Left lung (tissue), 10 donors: ENCODE data around the gene FRMD1. TPM values are rescaled to one million over a fixed set of nuclear protein-coding genes. Genes with fewer than 3 reads are reported as not detected.

Experiments used
- ATAC-seq: fragments of 200-7000 bp; cut with Tn5 transposase; one replicate; pipeline ENCODE4 v1.9.1; 2020; ENCODE audit warnings: moderate library complexity
- DNase-seq, 4 donors: peaks; one replicate each; pipeline ENCODE4 v3.0.0-alpha.2; 2013 to 2020
- H3K27ac ChIP-seq, 2 donors: fragments of 200-600 bp; sonication (generic) in 1 of 2; one replicate each; pipeline versions ENCODE4 v1.5.0 to v1.8.0; 2020 to 2021
- H3K27me3 ChIP-seq, 2 donors: fragments of 200-600 bp; sonication (generic) in 1 of 2; one replicate each; pipeline versions ENCODE4 v1.5.0 to v1.8.0; 2020 to 2021
- H3K36me3 ChIP-seq, 2 donors: fragments of 200-600 bp; sonication (generic) in 1 of 2; one replicate each; pipeline versions ENCODE4 v1.5.0 to v1.8.0; 2020 to 2021
- H3K4me1 ChIP-seq, 2 donors: fragments of 200-600 bp; one replicate each; pipeline ENCODE4 v1.8.0; 2021
- H3K4me3 ChIP-seq, 2 donors: fragments of 200-600 bp; sonication (generic) in 1 of 2; one replicate each; pipeline versions ENCODE4 v1.5.0 to v1.8.0; 2020 to 2021; ENCODE audit warnings: mild to moderate bottlenecking in 1 of 2
- H3K9me3 ChIP-seq, 2 donors: fragments of 200-600 bp; sonication (generic) in 1 of 2; one replicate each; pipeline versions ENCODE4 v1.5.0 to v1.8.0; 2020 to 2021
- CTCF ChIP-seq, 2 donors: fragments of 200-600 bp; sonication (generic) in 1 of 2; IDR thresholded peaks; one replicate each; pipeline versions ENCODE4 v1.5.0 to v1.8.0; 2021; ENCODE audit warnings: antibody characterized with exemption in 2 of 2
- intact Hi-C, 2 donors: fragments of 100-400 bp; cut with DNase I; formaldehyde crosslinking; loops; one replicate each; pipeline versions ENCODE4 v1.11.2 to v1.14.2; 2022
- polyA plus RNA-seq, 6 donors: library from polyadenylated mRNA; unstranded; fragments of 120-200 nt; gene quantifications; one replicate each; pipeline ENCODE4 v1.2.1, GENCODE V29; 2013; ENCODE audit not compliant: insufficient read length in 6 of 6
- total RNA-seq, 2 donors: library from RNA; stranded (reverse); fragmentation: NEBNext Ultra II Directional; extraction: Animal tissue kit (Norgen Biotek cat#: 25700); gene quantifications; one replicate each; pipeline ENCODE4 v1.2.1, GENCODE V29; 2021
- donor health status: DM: no; HTN: yes; CAD: no.
- donor health status: DM: no; HTN: no; CAD: no.

FRMD1 gene
- total and polyA plus RNA-seq, 8 donors = 3.4 to 7.2 (median 6.0) TPM; not detected in 2

DNA sequence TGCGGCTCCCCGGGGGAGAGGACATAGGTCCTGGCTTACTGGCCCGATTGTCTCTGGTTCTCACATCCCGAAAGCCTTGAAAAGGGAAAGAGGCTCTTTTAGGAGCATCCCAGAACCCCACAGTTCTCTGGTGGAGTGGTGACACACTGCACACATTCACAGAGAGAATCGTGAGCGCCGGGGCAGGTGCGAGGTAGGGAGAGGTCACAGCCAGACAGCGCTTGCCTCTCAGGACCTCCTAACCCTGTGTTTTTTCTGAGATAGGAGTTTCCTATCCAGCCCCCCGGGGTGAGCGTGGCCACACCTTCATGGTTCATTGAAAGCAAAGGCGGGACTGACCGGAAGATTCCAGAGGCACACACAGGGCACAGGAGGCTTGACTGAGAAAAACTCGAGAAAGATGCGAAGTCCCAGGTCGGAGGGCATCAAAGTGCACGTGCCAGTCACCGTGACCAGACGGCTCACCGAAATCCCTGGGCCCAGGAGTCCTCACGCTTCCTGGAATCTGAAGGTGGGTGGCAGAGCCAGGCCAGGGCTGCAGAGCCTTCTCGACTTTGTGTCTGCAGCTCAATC lies 46.5 kb upstream of the FRMD1 start:
- TF ChIP-seq CTCF (IDR thresholded peaks at IDR 0.05) = no peak
- Histone ChIP-seq H3K27me3 (peaks cover 0 to under 1% of the 10 kb centered on the region in 2 donors), H3K4me1 (no peaks in the 10 kb centered on the region), H3K27ac (no peak overlapping the region), H3K9me3 (no peaks in the 10 kb centered on the region), H3K36me3 (no peaks in the 10 kb centered on the region), H3K4me3 (no peak overlapping the region)
- no peak for DNase-seq
- intact Hi-C loops = no loop called here
- no peak for ATAC-seq

GRCh38 chr6:168124921-168125320 lies 45.9 kb upstream of the FRMD1 start:
- Histone ChIP-seq H3K4me3 (no peak overlapping the region), H3K4me1 (no peaks in the 10 kb centered on the region)
- intact Hi-C loops = no loop called here

DNA sequence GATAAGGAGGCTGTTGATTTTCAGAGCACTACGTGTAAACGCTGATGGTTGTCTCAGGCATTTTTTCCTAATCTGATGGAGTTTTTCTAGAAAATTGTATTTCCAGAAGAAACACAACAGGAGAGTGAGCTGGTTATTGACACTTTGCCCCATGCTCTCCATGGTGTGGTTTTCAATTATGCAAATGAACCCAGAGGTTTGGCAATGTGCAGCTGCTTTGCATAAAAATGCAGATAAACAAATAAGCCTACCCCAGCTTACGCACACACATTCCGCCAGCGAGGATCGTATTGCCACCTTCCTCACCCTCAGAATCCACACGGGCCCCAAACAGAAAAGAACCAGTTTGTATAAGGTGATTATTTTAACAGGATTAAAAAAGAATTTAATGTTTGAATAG lies 45.1 kb upstream of the FRMD1 start:
- TF ChIP-seq CTCF (IDR thresholded peaks at IDR 0.05) = no peak

More at GRCh38 chr6:168124921-168125320, 45.9 kb upstream of the FRMD1 start:
- Histone ChIP-seq H3K36me3 (no peaks in the 10 kb centered on the region), H3K27ac (no peak overlapping the region), H3K27me3 (no peaks in the 10 kb centered on the region), H3K9me3 (no peaks in the 10 kb centered on the region)
- TF ChIP-seq CTCF (IDR thresholded peaks at IDR 0.05) = no peak
- ATAC-seq (no peak), DNase-seq (peak in 1 of 4 donors; percentile 30)

DNA sequence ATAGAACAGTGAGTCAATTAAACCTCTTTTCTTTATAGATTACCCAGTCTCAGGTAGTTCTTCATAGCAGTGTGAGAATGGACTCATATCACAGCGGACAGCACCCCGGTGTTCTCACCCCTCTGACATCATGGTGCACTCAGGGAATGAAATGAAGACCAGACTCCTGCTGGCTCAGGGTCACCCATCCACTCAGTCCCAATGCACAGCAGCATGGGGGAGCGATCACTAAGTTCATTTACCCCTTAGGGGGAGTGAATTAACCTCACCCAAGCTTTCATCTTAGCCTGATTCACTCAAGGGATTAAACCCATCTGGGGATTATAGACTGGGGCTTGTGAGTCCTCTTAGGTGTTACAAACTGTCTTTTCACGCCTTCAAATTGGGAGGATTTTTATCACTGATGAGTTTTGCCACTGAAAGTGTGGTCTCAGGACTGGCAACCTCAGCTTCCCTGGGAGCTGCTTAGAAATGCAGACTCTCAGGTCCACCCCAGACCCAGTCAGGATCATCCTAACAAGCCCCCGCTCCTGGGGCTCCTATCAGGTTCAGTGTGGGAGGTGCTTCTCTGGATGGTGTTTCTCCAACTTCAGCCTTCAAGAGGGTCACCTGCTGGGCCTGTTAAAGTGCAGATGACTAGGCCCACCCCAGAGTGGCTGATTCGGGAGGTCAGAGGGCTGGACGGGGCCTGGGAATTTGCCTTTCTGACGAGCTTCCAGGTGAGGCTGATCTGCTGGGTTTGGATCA lies 44.3 kb upstream of the FRMD1 start:
- H3K36me3 ChIP-seq = no peaks in the 10 kb centered on the region
- TF ChIP-seq CTCF (IDR thresholded peaks at IDR 0.05) = no peak
- no peak overlapping the region for H3K4me3 ChIP-seq
- no peak overlapping the region for H3K27ac ChIP-seq
- H3K9me3 ChIP-seq = no peaks in the 10 kb centered on the region
- DNase-seq (no peak), ATAC-seq (no peak)
- no peaks in the 10 kb centered on the region for H3K4me1 ChIP-seq
- intact Hi-C loops = no loop called here
- H3K27me3 ChIP-seq = no peaks in the 10 kb centered on the region

More for the DNA sequence above, 45.1 kb upstream of the FRMD1 start:
- Histone ChIP-seq H3K27ac (no peak overlapping the region), H3K36me3 (no peaks in the 10 kb centered on the region), H3K27me3 (no peaks in the 10 kb centered on the region), H3K9me3 (no peaks in the 10 kb centered on the region), H3K4me3 (no peak overlapping the region), H3K4me1 (no peaks in the 10 kb centered on the region)
- intact Hi-C loops = no loop called here
- DNase-seq (no peak), ATAC-seq (no peak)

GRCh38 chr6:168122521-168122920 lies 43.5 kb upstream of the FRMD1 start:
- Histone ChIP-seq H3K27me3 (no peaks in the 10 kb centered on the region), H3K4me3 (no peak overlapping the region), H3K36me3 (no peaks in the 10 kb centered on the region), H3K4me1 (no peaks in the 10 kb centered on the region), H3K27ac (no peak overlapping the region), H3K9me3 (no peaks in the 10 kb centered on the region)
- DNase-seq (no peak), ATAC-seq (no peak)
- intact Hi-C loops = no loop called here
- TF ChIP-seq CTCF (IDR thresholded peaks at IDR 0.05) = no peak
